Activated naive CD8-positive, alpha-beta T cell treated with anti-CD3 and anti-CD28 coated beads, Interleukin-2, amount 50 U/mL, for 24 hours (primary cell): Measurements from ENCODE around the gene TRPC4AP.

ENCODE experiments used
- ATAC-seq: fragments of 150-1000 bp; cut with Tn5 transposase; one replicate; pipeline ENCODE4 v1.10.0; 2021
- DNase-seq: peaks from one replicate; pipeline ENCODE4 v3.0.0; 2021
- H3K27ac Mint-ChIP-seq: one replicate; pipeline ENCODE4 v1.8.0; 2021; ENCODE audit warnings: mild to moderate bottlenecking, mixed read lengths
- H3K27me3 Mint-ChIP-seq: one replicate; pipeline ENCODE4 v1.8.0; 2021; ENCODE audit warnings: mixed read lengths
- H3K36me3 Mint-ChIP-seq: one replicate; pipeline ENCODE4 v1.8.0; 2021; ENCODE audit warnings: low read depth, mixed read lengths
- H3K4me1 Mint-ChIP-seq: one replicate; pipeline ENCODE4 v1.8.0; 2021; ENCODE audit warnings: mixed read lengths
- H3K4me3 Mint-ChIP-seq: one replicate; pipeline ENCODE4 v1.8.0; 2021; ENCODE audit warnings: mild to moderate bottlenecking, moderate library complexity, mixed read lengths
- H3K9me3 Mint-ChIP-seq: one replicate; pipeline ENCODE4 v1.8.0; 2021; ENCODE audit warnings: mixed read lengths

TRPC4AP gene

GRCh38 chr20:35008411-35009342 is 83.9 kb downstream of the TRPC4AP start:
- Mint-ChIP-seq H3K27ac (no peak overlapping the region), H3K36me3 (peaks cover 17% of the 10 kb centered on the region), H3K4me3 (no peak overlapping the region), H3K4me1 (no peaks in the 10 kb centered on the region), H3K27me3 (no peaks in the 10 kb centered on the region), H3K9me3 (no peaks in the 10 kb centered on the region)
- ATAC-seq: no peak
- no peak for DNase-seq

- Mint-ChIP-seq H3K9me3 (no peaks in the 10 kb centered on the region), H3K36me3 (peaks cover 19% of the 10 kb centered on the region), H3K27ac (no peak overlapping the region), H3K4me3 (no peak overlapping the region), H3K27me3 (no peaks in the 10 kb centered on the region), H3K4me1 (no peaks in the 10 kb centered on the region)
- ATAC-seq (no peak), DNase-seq (no peak)
Observed at GRCh38 chr20:35007891-35008290, 84.7 kb downstream of the TRPC4AP start.

GRCh38 chr20:35007413-35007812 is 85.2 kb downstream of the TRPC4AP start:
- no peaks in the 10 kb centered on the region for H3K4me1 Mint-ChIP-seq
- ATAC-seq (no peak), DNase-seq (no peak)
- H3K36me3 Mint-ChIP-seq: peaks cover 19% of the 10 kb centered on the region
- H3K4me3 Mint-ChIP-seq: no peak overlapping the region
- no peaks in the 10 kb centered on the region for H3K27me3 Mint-ChIP-seq
- no peaks in the 10 kb centered on the region for H3K9me3 Mint-ChIP-seq
- H3K27ac Mint-ChIP-seq: no peak overlapping the region

GRCh38 chr20:35006531-35006971 is 86.1 kb downstream of the TRPC4AP start:
- Mint-ChIP-seq H3K9me3 (no peaks in the 10 kb centered on the region), H3K4me3 (no peak overlapping the region), H3K36me3 (peaks cover 19% of the 10 kb centered on the region), H3K27ac (no peak overlapping the region), H3K27me3 (no peaks in the 10 kb centered on the region), H3K4me1 (no peaks in the 10 kb centered on the region)
- no peak for DNase-seq
- no peak for ATAC-seq

- H3K4me3 Mint-ChIP-seq: no peak overlapping the region
- no peaks in the 10 kb centered on the region for H3K4me1 Mint-ChIP-seq
- no peaks in the 10 kb centered on the region for H3K27me3 Mint-ChIP-seq
- no peaks in the 10 kb centered on the region for H3K9me3 Mint-ChIP-seq
- ATAC-seq (no peak), DNase-seq (no peak)
- no peak overlapping the region for H3K27ac Mint-ChIP-seq
- H3K36me3 Mint-ChIP-seq: peaks cover 19% of the 10 kb centered on the region
Observed at GRCh38 chr20:35006009-35006408, 86.6 kb downstream of the TRPC4AP start.

- Mint-ChIP-seq H3K36me3 (peaks cover 18% of the 10 kb centered on the region), H3K27ac (no peak overlapping the region), H3K4me1 (no peaks in the 10 kb centered on the region), H3K27me3 (no peaks in the 10 kb centered on the region), H3K9me3 (no peaks in the 10 kb centered on the region), H3K4me3 (no peak overlapping the region)
- no peak for ATAC-seq
- DNase-seq: no peak
Observed at GRCh38 chr20:35005463-35005961, 87.1 kb downstream of the TRPC4AP start.

GRCh38 chr20:35004749-35005462 is 87.7 kb downstream of the TRPC4AP start:
- Mint-ChIP-seq H3K27ac (no peak overlapping the region), H3K9me3 (no peaks in the 10 kb centered on the region), H3K4me3 (no peak overlapping the region), H3K4me1 (no peaks in the 10 kb centered on the region), H3K27me3 (no peaks in the 10 kb centered on the region), H3K36me3 (peaks cover 17% of the 10 kb centered on the region)
- ATAC-seq (no peak), DNase-seq (no peak)

- H3K27ac Mint-ChIP-seq: no peak overlapping the region
Observed at GRCh38 chr20:35004051-35004725, 88.4 kb downstream of the TRPC4AP start.

GRCh38 chr20:35003211-35004031 is 89.2 kb downstream of the TRPC4AP start:
- DNase-seq: no peak
- Mint-ChIP-seq H3K4me3 (no peak overlapping the region), H3K9me3 (no peaks in the 10 kb centered on the region), H3K27me3 (no peaks in the 10 kb centered on the region), H3K36me3 (peaks cover 11% of the 10 kb centered on the region), H3K4me1 (no peaks in the 10 kb centered on the region), H3K27ac (no peak overlapping the region)
- no peak for ATAC-seq

More at GRCh38 chr20:35004051-35004725, 88.4 kb downstream of the TRPC4AP start:
- Mint-ChIP-seq H3K36me3 (peaks cover 15% of the 10 kb centered on the region), H3K9me3 (no peaks in the 10 kb centered on the region), H3K4me3 (no peak overlapping the region), H3K27me3 (no peaks in the 10 kb centered on the region), H3K4me1 (no peaks in the 10 kb centered on the region)
- DNase-seq: no peak
- ATAC-seq: no peak

- Mint-ChIP-seq H3K4me1 (no peaks in the 10 kb centered on the region), H3K4me3 (no peak overlapping the region), H3K9me3 (no peaks in the 10 kb centered on the region), H3K27me3 (no peaks in the 10 kb centered on the region), H3K27ac (no peak overlapping the region), H3K36me3 (peaks cover 7% of the 10 kb centered on the region)
- DNase-seq (no peak), ATAC-seq (no peak)
Observed at GRCh38 chr20:35002426-35003210, 90.0 kb downstream of the TRPC4AP start.

GRCh38 chr20:35001596-35002362 is 90.8 kb downstream of the TRPC4AP start:
- no peaks in the 10 kb centered on the region for H3K4me1 Mint-ChIP-seq
- H3K36me3 Mint-ChIP-seq: peaks cover 9% of the 10 kb centered on the region
- no peaks in the 10 kb centered on the region for H3K27me3 Mint-ChIP-seq
- DNase-seq (no peak), ATAC-seq (no peak)
- H3K9me3 Mint-ChIP-seq: no peaks in the 10 kb centered on the region
- no peak overlapping the region for H3K4me3 Mint-ChIP-seq
- H3K27ac Mint-ChIP-seq: no peak overlapping the region

GRCh38 chr20:35000922-35001595 is 91.5 kb downstream of the TRPC4AP start:
- Mint-ChIP-seq H3K36me3 (peaks cover 10% of the 10 kb centered on the region), H3K27me3 (no peaks in the 10 kb centered on the region), H3K9me3 (no peaks in the 10 kb centered on the region), H3K4me3 (no peak overlapping the region), H3K27ac (no peak overlapping the region), H3K4me1 (no peaks in the 10 kb centered on the region)
- ATAC-seq (no peak), DNase-seq (no peak)
